Parathyroid adenoma (tissue), 2 donors: ENCODE data around the gene LYZL6.
A peak's percentile ranks its signal among the peaks of the same experiment; 100 is the strongest.

Experiments used
- H2AFZ ChIP-seq: fragments of 300-600 bp; sonication (generic); one replicate; pipeline ENCODE4 v1.7.0; 2017; ENCODE audit warnings: antibody characterized with exemption, mild to moderate bottlenecking
- H3K27ac ChIP-seq: fragments of 300-600 bp; sonication (generic); one replicate; pipeline ENCODE4 v1.7.0; 2017
- H3K27me3 ChIP-seq: fragments of 300-600 bp; sonication (generic); one replicate; pipeline ENCODE4 v1.7.0; 2017; ENCODE audit warnings: low read length; ENCODE audit not compliant: control insufficient read depth, insufficient read depth
- H3K36me3 ChIP-seq: fragments of 300-600 bp; sonication (generic); one replicate; pipeline ENCODE4 v1.7.0; 2017; ENCODE audit warnings: low read length; ENCODE audit not compliant: control insufficient read depth, insufficient read depth
- H3K4me1 ChIP-seq: fragments of 300-600 bp; sonication (generic); one replicate; pipeline ENCODE4 v1.7.0; 2017; ENCODE audit warnings: control low read depth
- H3K4me2 ChIP-seq: fragments of 300-600 bp; sonication (generic); one replicate; pipeline ENCODE4 v1.7.0; 2017; ENCODE audit warnings: low read length
- H3K4me3 ChIP-seq: fragments of 300-600 bp; sonication (generic); one replicate; pipeline ENCODE4 v1.7.0; 2017; ENCODE audit warnings: low read depth, low read length
- H3K79me2 ChIP-seq: fragments of 300-600 bp; sonication (generic); one replicate; pipeline ENCODE4 v1.7.0; 2017; ENCODE audit warnings: control low read depth
- H3K9ac ChIP-seq: fragments of 300-600 bp; sonication (generic); one replicate; pipeline ENCODE4 v1.7.0; 2017; ENCODE audit warnings: mild to moderate bottlenecking
- H3K9me3 ChIP-seq: fragments of 300-600 bp; sonication (generic); one replicate; pipeline ENCODE4 v1.7.0; 2017; ENCODE audit warnings: low read length; ENCODE audit not compliant: control insufficient read depth
- CTCF ChIP-seq: fragments of 300-600 bp; sonication (generic); IDR thresholded peaks from one replicate; pipeline ENCODE4 v1.7.0; 2017; ENCODE audit warnings: antibody characterized with exemption, mild to moderate bottlenecking
- donor health status: primary hyperparathyroidism.

The LYZL6 gene

DNA sequence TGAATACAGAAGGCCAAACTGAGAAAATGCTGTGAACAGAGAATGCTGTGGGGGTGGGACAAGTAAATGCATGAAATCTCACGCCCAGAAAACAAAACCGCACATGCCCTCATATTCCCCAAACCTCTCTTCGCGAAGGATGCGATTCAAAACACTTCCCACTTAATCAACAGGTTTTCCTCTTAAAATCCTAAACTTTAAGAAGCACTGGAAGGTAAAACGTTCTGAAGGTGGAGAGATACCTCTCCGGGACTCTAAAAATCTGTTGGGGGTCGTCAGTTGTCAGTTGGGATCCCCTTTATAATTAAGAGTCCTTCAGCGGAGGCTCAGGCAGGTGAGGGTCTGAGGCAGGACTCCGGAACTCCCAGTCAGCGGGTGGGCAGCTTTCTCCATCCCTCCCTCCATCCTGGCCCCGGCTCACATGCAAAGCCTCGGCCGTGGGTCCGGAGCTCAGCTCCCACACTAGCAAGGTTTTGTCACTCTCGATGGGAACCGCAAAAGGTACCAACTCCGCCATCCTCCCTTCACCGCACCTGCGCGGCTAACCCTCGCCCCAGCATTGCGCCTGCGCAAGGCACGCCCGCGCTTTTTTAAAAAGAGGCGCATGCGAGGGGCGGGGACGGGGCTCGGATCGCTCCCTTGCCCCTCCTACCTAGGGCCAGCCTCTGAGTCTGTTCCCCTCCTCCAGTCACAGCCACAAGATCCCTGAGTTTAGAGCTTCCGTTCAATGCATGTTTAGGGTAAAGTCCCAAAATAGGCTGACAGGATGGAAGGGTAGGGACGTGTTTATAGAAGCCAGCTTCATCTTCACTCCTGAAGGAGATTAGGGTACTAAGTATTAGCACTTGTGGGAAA is 13.1 kb downstream of the LYZL6 start, which contains the start of gene RDM1:
TSS of gene RDM1 (minus strand) at position 563 of the 855 bp plus-strand sequence. CDS start at position 517, 46 bp downstream.
- no peaks in the 10 kb centered on the region for H3K27me3 ChIP-seq
- H2AFZ ChIP-seq = peak within 1 kb of the TSS; percentile 44
- H3K27ac ChIP-seq = no peak within 1 kb of the TSS
- H3K9ac ChIP-seq = no peak within 1 kb of the TSS
- no peaks in the 10 kb centered on the region for H3K79me2 ChIP-seq
- no peaks in the 10 kb centered on the region for H3K36me3 ChIP-seq
- no peaks in the 10 kb centered on the region for H3K9me3 ChIP-seq
- peaks cover 4% of the 10 kb centered on the region for H3K4me1 ChIP-seq
- peak within 1 kb of the TSS; percentile 54 for H3K4me3 ChIP-seq
- H3K4me2 ChIP-seq = peak within 1 kb of the TSS; percentile 88
- TF ChIP-seq CTCF = no peak

- no peaks in the 10 kb centered on the region for H3K9me3 ChIP-seq
- no peak overlapping the region for H2AFZ ChIP-seq
- no peaks in the 10 kb centered on the region for H3K27me3 ChIP-seq
- no peak overlapping the region for H3K4me2 ChIP-seq
- no peak overlapping the region for H3K9ac ChIP-seq
- no peaks in the 10 kb centered on the region for H3K79me2 ChIP-seq
- no peak for TF ChIP-seq CTCF
- no peaks in the 10 kb centered on the region for H3K36me3 ChIP-seq
- H3K4me3 ChIP-seq = no peak overlapping the region
- peaks cover 4% of the 10 kb centered on the region for H3K4me1 ChIP-seq
- no peak overlapping the region for H3K27ac ChIP-seq
These were observed 15.8 kb downstream of the LYZL6 start for GRCh38 chr17:35927714-35928113.

DNA sequence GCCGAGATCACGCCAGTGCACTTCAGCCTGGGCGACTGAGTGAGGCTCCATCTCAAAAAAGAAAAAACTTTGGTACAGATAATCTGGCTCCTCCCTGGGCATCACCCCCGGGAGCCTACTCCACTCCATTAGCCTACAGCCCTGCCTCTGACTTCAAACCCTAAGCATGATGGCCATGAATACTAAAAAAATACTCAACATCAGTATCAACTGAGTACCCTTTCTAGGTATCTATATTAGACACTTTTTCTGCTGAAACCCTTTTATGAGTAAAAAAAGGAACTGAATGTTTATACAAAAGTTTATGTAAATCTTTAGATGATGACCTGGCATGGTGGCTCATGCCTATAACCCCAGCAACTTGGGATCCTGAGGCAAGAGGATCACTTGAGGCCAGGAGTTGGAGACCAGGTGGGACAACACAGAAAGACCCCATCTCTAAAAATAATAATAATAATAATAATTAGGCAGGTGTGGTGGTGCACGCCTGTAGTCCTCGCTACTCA is 19.9 kb downstream of the LYZL6 start:
- H3K27ac ChIP-seq = no peak overlapping the region
- H3K4me3 ChIP-seq = no peak overlapping the region
- no peak for TF ChIP-seq CTCF
- no peak overlapping the region for H3K4me2 ChIP-seq
- H3K9me3 ChIP-seq = no peaks in the 10 kb centered on the region
- no peaks in the 10 kb centered on the region for H3K27me3 ChIP-seq
- no peak overlapping the region for H2AFZ ChIP-seq
- no peaks in the 10 kb centered on the region for H3K79me2 ChIP-seq
- H3K4me1 ChIP-seq = no peaks in the 10 kb centered on the region
- H3K9ac ChIP-seq = no peak overlapping the region
- no peaks in the 10 kb centered on the region for H3K36me3 ChIP-seq

- Histone ChIP-seq H3K36me3 (no peaks in the 10 kb centered on the region), H3K4me2 (no peak overlapping the region), H3K27me3 (no peaks in the 10 kb centered on the region), H3K4me1 (no peaks in the 10 kb centered on the region), H2AFZ (no peak overlapping the region), H3K27ac (no peak overlapping the region), H3K9me3 (no peaks in the 10 kb centered on the region), H3K79me2 (no peaks in the 10 kb centered on the region), H3K9ac (no peak overlapping the region), H3K4me3 (no peak overlapping the region)
- TF ChIP-seq CTCF = no peak
These were observed 23.3 kb downstream of the LYZL6 start for GRCh38 chr17:35920229-35920628.
